ENCODE measurements around the gene USP7.
"Not testable (repeated sequence)": the region's sequence is repeated elsewhere in the genome, so short reads cannot be mapped to it uniquely, and the experiment has no call there.

USP7 gene

DNA sequence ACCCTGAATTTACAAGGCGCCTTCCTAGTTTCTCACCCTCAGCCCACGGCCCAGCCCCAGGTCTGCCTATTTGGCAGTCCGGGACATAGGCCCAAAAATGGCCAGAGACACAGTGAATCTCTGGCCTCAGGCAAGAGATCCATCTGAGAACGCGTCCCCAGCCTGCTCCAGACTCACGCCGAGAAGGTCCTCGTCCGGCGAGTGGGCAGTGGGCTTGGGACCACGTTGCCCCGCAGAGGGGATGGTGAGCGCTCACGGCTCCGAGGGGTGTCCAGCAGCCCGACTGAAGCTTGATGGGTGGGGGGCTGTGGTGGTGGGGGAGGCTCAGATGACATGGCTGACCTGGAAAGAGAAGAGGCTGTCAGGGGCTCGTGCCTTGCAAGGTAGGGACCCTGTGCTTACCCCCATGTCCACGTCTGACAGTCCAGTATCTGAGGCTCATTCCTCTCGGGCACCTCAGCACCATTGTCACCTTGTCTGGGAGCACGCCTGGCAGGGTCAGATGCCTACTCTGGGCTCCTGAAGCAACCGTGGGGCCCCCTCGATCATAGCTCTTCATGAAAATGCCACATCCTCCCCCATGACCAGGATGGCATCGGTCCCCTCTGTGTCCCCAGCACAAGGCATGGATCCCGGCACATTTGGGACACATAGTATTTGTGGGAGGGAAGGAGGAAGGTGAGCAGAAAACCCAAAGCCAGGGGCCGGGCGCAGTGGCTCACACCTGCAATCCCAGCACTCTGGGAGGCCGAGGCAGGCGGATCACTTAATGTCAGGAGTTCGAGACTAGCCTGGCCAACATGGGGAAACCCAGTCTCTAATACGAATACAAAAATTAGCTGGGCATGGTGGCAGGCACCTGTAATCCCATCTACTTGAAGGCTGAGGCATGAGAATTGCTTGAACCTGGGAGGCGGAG, 104.5 kb downstream of the USP7 start:
- no peak for DNase-seq

DNA sequence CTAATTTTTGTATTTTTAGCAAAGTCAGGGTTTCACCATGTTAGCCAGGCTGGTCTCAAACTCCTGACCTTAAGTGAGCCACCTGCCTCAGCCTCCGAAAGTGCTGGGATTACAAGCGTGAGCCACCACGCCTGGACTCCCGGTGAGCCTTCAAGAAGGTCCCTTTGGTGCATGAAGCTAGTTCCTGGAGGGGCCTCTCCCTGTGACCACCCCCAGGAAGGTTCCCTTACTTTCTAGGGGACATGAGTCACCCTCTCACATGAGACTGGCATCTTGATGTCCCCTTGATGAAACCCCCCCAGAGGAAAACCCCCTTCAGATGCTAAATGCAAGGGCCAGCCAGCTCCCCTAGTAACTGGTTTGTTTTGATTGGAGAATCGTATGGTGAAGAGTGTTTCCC, 107.7 kb downstream of the USP7 start:
- no peak for DNase-seq

- DNase-seq, result no peak
These were observed 108.5 kb downstream of the USP7 start for GRCh38 chr16:8855051-8855786.

GRCh38 chr16:8854298-8854948, 109.3 kb downstream of the USP7 start:
- no peak for DNase-seq

DNA sequence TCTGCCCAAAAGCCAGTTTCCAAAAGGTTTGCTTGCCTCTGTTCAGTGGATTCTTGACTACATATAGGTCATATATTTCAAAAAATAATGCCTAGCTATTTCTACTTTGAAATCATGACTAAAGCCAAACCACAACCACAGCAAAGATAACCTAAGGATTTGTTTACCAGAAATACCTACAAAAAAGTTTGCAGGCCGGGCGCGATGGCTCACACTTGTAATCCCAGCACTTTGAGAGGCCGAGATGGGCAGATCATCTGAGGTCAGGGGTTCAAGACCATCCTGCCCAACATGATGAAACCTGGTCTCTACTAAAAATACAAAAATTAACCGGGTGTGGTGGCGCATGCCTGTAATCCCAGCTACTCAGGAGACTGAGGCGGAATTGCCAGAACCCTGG, 110.1 kb downstream of the USP7 start:
- DNase-seq, result no peak

GRCh38 chr16:8853150-8853549, 110.6 kb downstream of the USP7 start:
- no peak for DNase-seq

- DNase-seq, result no peak
These were observed 111.2 kb downstream of the USP7 start for GRCh38 chr16:8852534-8852933.

- DNase-seq, result no peak
These were observed 111.8 kb downstream of the USP7 start for GRCh38 chr16:8851761-8852403.

- DNase-seq, result peak; percentile 69
These were observed 113.3 kb downstream of the USP7 start for GRCh38 chr16:8850279-8850885.

- no peak for DNase-seq
These were observed 114.2 kb downstream of the USP7 start for GRCh38 chr16:8849411-8850011.

- no peak for DNase-seq
These were observed 114.7 kb downstream of the USP7 start for GRCh38 chr16:8848939-8849391.

DNA sequence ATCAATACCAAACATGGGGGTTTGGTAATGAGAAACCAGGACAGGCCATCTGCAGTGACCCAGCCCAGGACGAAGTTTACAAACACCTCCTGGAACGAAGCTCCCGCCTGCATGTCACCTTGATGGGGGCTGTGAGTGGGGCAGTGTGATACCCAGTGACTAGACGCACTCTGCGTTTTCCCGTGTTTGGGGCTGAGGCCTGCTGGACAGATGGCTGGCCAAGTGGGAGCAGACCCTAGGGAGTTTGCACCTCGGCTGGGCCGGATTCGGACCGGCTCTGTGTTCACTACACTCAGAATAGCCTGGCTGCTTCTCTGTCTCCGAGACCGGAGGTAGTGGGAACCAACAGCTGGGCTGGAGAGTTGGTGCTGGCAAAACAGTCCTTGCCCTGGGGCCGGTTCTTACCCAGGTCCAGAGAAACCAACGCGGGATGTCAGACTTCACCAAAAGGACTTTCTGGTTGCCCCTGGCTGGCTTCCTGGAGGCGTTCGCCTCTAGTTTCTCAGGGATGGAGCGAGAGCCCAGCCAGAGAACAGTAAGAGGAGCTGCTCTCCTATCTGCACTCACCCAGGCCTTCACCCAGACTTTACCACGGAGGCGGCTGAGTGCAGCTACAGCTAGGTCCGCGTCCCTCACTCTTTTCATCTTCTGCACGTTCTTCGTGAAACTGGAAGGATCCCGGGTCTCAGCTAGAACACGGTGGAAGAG, 115.3 kb downstream of the USP7 start:
- no peak for DNase-seq

DNA sequence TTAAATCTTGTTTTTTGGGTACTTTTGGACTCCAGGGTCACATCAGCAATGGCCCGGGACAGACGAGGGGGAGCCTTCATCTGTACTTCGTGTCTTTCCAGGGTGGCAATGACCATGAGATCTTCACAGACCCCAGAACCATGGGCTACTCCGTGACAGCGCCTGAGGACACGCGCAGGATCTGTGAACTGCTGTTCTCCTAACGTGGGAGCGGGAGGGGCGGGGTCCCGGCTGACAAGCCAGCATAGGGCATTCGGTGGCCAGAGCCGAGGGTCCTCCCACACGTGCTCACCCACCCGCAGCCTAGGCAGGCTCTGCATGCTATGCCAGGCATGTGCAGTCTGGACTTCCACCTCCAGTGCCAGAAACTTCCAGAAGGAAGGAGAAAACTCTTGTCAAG, 116.1 kb downstream of the USP7 start:
- DNase-seq, result no peak

- DNase-seq, result no peak
These were observed 116.6 kb downstream of the USP7 start for GRCh38 chr16:8847145-8847544.

- no peak for DNase-seq
These were observed 117.2 kb downstream of the USP7 start for GRCh38 chr16:8846401-8846932.

DNA sequence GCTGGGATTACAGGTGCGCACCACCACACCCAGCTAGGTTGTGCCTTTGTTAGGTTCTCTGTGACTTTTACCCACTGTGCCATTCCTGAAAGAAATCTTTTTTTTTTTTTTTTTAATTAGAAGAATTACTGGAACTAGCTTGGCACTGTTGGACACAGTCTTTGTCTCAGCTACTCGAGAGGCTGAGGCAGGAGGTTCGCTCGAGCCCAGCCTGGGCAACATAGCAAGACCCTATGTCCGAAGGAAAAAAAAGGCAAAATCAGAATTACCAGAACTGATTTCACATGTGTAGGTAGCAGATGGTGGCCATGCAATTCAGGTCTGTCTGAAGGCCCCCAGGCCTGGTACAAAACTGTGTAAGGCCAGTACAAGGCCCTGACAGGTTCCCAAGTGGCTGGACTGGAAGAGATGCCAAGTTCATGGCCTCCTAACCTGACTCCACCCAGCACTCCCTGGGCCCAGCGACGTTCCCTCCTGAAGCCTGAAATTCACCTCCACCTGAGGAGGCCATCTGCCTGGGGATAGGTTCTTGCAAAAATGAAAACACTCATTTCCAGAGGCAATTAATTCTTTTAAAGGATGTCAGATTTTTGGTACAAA, 117.9 kb downstream of the USP7 start:
- DNase-seq, result no peak

DNA sequence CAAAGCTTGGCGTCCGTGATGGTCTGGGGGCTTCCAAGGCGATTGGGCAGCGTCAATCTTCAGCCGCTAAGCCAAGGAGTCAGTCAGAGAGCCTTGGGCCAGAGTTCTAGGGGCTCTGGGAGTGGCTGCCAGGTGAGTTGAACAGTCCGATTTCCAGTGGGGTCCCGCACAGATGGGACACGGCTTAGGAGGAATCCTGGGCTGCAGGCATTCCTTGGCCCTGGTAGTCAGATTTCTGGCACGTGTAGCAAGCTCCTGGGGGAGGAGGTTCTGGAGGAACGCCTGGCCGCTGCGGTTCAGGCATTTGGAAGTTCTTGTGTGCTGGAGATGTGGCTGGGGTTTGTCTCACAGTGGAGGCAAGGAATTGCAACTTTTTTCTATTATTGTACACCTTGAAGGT, 120.4 kb downstream of the USP7 start:
- DNase-seq, result not testable (repeated sequence)
